Activated T-cell treated with anti-CD3 and anti-CD28 coated beads for 48 hours (primary cell): Measurements from ENCODE around the gene MINK1.
"Not testable (repeated sequence)": the region's sequence is repeated elsewhere in the genome, so short reads cannot be mapped to it uniquely, and the experiment has no call there.

Experiments
- DNase-seq: peaks from one replicate; pipeline ENCODE4 v3.0.0-alpha.2; 2020; ENCODE audit warnings: low read depth

Gene MINK1

GRCh38 chr17:4899341-4900230 lies 66.4 kb downstream of the MINK1 start, which contains the start of gene C17orf107:
C17orf107 (plus strand) TSS chr17:4899536; CDS start chr17:4899763, 227 bp downstream.
- DNase-seq: peak; percentile 96

GRCh38 chr17:4900231-4901107 lies 67.3 kb downstream of the MINK1 start:
- peak; percentile 33 for DNase-seq

GRCh38 chr17:4901108-4901647 lies 68.0 kb downstream of the MINK1 start:
- DNase-seq: no peak

- DNase-seq: no peak
These were observed 68.7 kb downstream of the MINK1 start for GRCh38 chr17:4901648-4902344.

- no peak for DNase-seq
These were observed 69.4 kb downstream of the MINK1 start for GRCh38 chr17:4902540-4902939.

- peak; percentile 67 for DNase-seq
These were observed 70.1 kb downstream of the MINK1 start, which contains the start of gene CHRNE for GRCh38 chr17:4903051-4903818. CHRNE (minus strand) TSS chr17:4903098; CDS start chr17:4903063, 35 bp downstream.

- not testable (repeated sequence) for DNase-seq
These were observed 73.5 kb downstream of the MINK1 start for GRCh38 chr17:4906642-4907041.

GRCh38 chr17:4908301-4908700 lies 75.2 kb downstream of the MINK1 start:
- DNase-seq: no peak

GRCh38 chr17:4908711-4909496 lies 75.8 kb downstream of the MINK1 start:
- DNase-seq: peak; percentile 70

GRCh38 chr17:4913994-4914393 lies 80.9 kb downstream of the MINK1 start:
- no peak for DNase-seq

GRCh38 chr17:4914551-4914950 lies 81.4 kb downstream of the MINK1 start:
- DNase-seq: not testable (repeated sequence)

GRCh38 chr17:4919511-4920047 lies 86.4 kb downstream of the MINK1 start:
- no peak for DNase-seq

- no peak for DNase-seq
These were observed 87.4 kb downstream of the MINK1 start for GRCh38 chr17:4920351-4921048.

GRCh38 chr17:4921320-4921719 lies 88.2 kb downstream of the MINK1 start:
- DNase-seq: no peak

GRCh38 chr17:4926577-4927335 lies 93.6 kb downstream of the MINK1 start:
- not testable (repeated sequence) for DNase-seq

GRCh38 chr17:4928881-4929280 lies 95.7 kb downstream of the MINK1 start:
- no peak for DNase-seq

GRCh38 chr17:4931963-4932362 lies 98.8 kb downstream of the MINK1 start, which contains the start of gene GP1BA:
GP1BA (plus strand) TSS chr17:4932277; CDS start chr17:4932605, 328 bp downstream.
- DNase-seq: no peak

GRCh38 chr17:4932756-4933155 lies 99.6 kb downstream of the MINK1 start:
- no peak for DNase-seq
